ENCODE measurements around the gene IFT22.

DNA sequence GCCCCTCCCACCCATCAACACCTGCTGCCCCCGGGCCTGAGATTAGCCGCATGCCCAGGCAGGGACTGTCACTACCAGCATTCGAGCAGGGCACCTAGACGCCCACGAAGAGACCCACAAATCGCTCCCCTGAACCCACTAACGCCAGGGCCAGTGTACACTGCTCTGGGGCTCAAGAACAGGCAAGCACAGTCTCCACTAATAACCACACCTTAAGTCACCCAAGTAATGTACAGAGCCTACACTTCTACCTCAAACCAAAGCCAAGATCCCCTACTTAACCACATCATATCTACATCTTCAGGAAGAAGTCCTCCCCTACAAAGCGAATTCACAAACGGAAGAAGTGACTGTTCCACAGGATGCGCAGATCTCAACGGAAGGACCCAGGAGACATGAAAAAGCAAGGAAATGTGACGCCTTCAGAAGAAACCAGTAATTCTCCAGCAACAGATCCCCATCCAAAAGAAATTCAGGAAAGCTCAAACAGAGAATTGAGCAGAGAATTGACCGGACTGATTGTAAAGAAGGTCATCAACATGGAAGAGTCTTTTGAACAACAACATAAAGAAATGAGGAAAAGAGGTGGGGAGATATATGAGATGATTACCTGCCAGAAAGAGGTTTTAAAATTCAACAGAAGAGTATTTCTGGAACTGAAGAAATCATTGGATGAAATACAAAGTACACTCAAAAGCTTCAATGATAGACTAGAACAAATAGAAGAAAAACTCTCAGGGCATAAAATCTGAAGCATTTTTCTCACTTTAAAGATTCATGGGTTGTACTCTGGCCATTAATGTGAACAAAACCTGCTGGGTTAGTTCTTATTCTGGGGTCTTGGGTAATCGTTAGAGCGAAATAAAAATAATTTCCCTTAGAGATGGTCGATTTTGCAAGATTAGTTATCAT is 20.9 kb downstream of the IFT22 start:
- TF ChIP-seq CTCF (IDR thresholded peaks at IDR 0.05), result no peak
- no peak for TF ChIP-seq EZH2 (IDR thresholded peaks at IDR 0.05)

Measured in neural progenitor cell (in vitro differentiated cells).